AG09309 (cell line): Measurements from ENCODE around the gene MBD5.

Experiments
- DNase-seq: peaks from one replicate; pipeline ENCODE4 v3.0.0-alpha.2; 2010; ENCODE audit warnings: low read depth
- H3K4me3 ChIP-seq: 2 replicates; pipeline ENCODE4 v1.5.1; 2011; ENCODE audit warnings: mild to moderate bottlenecking, low read depth, low read length, moderate library complexity; ENCODE audit not compliant: control insufficient read depth
- CTCF ChIP-seq: IDR thresholded peaks from 2 replicates; pipeline ENCODE4 v1.5.1; 2011; ENCODE audit warnings: mild to moderate bottlenecking, low read depth, low read length, inconsistent platforms; ENCODE audit not compliant: insufficient read depth, control insufficient read depth; ENCODE audit errors: missing control alignments

The MBD5 gene

GRCh38 chr2:148238561-148238960 lies 217.7 kb downstream of the MBD5 start:
- no peak for DNase-seq
- no peak for TF ChIP-seq CTCF
- no peak overlapping the region for H3K4me3 ChIP-seq

- no peak for TF ChIP-seq CTCF
- DNase-seq = no peak
- H3K4me3 ChIP-seq = no peak overlapping the region
Observed at GRCh38 chr2:148240838-148241237, 219.9 kb downstream of the MBD5 start.

DNA sequence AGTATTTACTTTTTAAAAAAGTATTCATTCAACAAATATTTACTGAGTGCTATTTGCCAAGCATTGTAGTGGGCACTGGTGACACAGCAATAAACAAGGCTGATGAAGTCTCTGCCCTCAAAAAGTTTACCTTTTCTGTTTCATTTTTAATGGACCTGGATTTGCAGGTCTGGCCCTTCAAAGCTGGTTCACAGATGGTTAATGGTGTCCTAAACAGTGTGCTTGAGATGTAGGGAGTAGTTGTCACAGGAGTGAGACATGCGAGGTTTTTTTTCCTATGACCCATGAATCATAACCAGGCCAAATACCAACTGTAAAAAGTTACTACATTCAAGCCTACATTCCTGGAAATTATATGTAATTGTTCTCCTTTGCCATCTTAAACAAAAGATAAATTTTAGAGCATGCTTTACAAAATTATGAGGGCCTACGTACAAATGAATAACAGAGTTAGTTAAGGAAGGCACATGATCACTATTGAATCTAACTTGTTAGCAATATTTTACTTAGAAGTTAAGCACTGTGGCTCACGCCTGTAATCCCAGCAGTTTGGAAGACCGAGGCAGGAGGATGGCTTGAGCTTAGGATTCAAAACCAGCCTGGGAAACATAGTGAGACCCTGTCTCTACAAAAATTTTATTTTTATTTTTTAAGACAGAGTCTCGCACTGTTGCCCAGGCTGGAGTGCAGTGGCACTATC lies 223.9 kb downstream of the MBD5 start:
- DNase-seq = peak; percentile 42
- no peak for TF ChIP-seq CTCF
- H3K4me3 ChIP-seq = no peak overlapping the region

DNA sequence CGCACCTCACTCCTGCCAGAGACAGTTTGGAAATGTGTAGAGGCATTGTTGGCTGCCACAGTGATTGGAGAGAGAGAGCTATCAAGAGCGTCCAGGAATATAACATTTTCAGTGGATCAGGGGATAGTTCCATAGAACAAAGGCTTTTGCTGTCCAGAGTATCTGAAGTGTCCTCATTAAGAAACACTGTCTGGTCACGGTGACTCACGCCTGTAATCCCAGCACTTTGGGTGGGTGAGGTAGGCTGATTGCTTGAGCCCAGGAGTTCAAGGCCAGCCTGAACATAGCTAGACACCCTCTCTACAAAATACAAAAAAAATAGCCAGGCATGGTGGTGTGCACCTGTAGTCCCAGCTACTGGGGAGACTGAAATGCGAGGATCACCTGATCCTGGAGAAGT lies 231.1 kb downstream of the MBD5 start:
- TF ChIP-seq CTCF = no peak
- DNase-seq = no peak
- H3K4me3 ChIP-seq = no peak overlapping the region

DNA sequence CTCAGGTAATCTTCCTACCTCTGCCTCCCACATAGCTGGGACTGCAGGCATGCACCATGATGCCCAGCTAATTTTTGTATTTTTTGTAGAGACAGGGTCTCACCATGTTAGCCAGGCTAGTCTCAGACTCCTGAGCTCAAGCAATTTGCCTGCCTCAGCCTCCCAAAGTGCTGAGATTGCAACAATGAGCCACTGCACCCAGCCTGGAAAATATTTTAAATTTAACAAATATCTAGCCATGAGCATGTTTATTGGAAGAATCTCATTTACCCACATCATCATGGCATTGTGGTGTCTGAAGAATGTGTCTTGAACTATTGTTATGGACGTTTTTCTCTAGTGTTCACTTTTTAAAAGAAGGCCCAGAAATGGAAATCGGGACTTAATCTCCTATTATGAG lies 231.8 kb downstream of the MBD5 start:
- DNase-seq = no peak
- no peak overlapping the region for H3K4me3 ChIP-seq
- TF ChIP-seq CTCF = no peak

DNA sequence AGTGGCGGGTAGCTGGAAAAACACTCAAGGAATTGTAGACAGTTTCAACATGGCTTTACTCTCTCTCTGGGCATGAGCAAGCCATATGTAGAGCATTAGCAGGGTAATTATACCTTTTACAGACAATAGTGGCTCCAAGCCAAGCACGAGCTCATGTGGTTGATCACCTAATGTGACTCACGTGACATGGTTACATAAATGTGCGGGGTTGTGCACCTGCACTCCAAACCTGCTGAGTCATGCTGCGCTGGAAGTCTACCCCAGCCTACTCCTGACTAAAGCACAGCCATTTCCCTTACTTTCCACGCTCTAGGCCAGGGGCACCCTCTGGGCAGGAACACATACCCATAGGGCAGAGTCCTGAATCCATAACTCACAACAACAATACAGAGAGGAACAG lies 232.8 kb downstream of the MBD5 start:
- no peak for DNase-seq
- no peak for TF ChIP-seq CTCF
- no peak overlapping the region for H3K4me3 ChIP-seq
